Measurements from ENCODE around the gene MBD5. TPM values are rescaled to one million over a fixed set of nuclear protein-coding genes. Genes with fewer than 3 reads are reported as not detected.

The MBD5 gene
- total and polyA plus RNA-seq, 4 donors = 2.0 to 15.9 (median 9.5) TPM

DNA sequence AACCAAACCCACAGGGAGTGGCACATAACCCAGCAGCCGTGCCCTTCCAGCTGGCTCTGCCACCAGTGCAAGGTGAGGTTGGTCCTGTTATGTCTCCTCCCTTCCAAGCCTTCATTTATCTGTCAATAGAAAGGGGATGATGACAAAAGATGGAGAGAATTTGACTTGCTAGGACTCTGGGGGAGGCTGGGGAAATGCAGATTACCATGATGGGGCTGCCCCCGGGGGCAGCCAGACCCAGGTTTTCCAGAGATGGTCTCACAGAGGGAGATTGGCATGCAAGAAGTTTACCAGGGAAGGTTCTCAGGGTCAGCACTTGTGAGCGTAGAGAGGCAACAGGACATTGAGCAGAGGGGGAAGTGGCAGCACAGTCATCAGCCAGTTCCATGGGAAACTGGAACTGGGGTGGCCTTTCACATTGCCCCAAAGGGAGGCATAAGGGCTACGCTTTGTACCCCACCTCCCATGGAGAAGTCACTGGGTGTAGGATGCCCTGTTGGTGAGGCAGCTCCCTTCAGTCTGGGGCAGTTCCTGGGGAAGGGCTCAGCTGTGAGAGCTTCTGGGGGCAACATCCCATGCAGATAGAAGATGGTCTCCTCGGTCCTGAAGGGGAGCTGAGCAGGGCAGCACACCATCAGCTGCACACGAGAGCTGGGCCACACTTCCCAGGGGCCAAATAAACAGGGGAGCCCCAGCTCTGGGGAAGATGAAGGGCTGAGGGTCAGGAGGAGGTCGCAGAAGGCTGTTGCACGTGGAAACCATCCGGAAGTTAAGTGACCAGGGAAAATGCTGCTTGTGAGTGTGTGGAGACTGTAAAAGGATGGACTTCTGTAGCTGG, 505.8 kb downstream of the MBD5 start (continued):
- TF ChIP-seq, protein P1, sequence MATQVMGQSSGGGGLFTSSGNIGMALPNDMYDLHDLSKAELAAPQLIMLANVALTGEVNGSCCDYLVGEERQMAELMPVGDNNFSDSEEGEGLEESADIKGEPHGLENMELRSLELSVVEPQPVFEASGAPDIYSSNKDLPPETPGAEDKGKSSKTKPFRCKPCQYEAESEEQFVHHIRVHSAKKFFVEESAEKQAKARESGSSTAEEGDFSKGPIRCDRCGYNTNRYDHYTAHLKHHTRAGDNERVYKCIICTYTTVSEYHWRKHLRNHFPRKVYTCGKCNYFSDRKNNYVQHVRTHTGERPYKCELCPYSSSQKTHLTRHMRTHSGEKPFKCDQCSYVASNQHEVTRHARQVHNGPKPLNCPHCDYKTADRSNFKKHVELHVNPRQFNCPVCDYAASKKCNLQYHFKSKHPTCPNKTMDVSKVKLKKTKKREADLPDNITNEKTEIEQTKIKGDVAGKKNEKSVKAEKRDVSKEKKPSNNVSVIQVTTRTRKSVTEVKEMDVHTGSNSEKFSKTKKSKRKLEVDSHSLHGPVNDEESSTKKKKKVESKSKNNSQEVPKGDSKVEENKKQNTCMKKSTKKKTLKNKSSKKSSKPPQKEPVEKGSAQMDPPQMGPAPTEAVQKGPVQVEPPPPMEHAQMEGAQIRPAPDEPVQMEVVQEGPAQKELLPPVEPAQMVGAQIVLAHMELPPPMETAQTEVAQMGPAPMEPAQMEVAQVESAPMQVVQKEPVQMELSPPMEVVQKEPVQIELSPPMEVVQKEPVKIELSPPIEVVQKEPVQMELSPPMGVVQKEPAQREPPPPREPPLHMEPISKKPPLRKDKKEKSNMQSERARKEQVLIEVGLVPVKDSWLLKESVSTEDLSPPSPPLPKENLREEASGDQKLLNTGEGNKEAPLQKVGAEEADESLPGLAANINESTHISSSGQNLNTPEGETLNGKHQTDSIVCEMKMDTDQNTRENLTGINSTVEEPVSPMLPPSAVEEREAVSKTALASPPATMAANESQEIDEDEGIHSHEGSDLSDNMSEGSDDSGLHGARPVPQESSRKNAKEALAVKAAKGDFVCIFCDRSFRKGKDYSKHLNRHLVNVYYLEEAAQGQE (IDR thresholded peaks at IDR 0.05) = no peak
- TF ChIP-seq GABPA (IDR thresholded peaks at IDR 0.05 in 1 of 2, conservative IDR thresholded peaks at IDR 0.05 in 1 of 2) (no peak), FOXA1 (IDR thresholded peaks at IDR 0.05) (no peak)

DNA sequence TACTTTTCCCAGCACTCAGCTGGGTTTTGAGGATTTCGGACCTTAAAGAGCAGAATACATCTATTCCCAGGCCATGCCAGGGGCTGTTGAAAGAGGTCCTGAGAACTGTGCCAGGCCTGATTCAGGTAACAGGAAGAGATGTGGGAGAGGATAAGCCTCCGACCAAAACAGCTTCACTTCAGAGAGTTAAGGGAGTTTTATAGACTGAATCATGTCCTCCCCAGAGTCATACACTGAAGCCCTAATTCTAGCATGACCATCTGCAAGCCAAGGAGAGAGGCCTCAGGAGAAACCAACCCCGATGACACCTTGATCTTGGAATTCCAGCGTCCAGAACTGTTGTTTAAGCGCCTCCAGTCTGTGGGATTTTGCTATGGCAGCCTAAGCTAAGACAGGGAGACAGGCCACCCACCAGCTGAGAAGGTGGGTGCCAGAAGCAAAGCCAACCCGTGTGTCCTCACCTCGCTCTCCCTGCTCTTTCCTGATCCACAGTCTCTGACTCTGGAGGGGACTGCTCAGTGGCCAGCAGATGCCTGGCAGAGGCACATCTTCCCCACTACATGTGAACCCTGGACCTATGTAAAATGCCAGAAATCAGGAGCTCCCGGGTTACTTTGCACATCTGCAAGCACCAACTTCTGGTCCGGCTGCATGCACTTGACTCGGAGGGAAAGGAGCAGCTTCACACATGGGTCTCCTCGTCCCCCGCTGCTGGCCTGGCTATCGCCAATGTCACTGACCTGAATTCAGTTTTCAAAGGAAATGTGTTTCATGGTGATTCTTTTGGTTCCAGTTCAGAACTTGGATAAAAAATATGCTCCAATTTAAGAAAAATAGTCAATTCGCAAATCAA, 506.8 kb downstream of the MBD5 start:
- no peaks in the 10 kb centered on the region for H3K36me3 ChIP-seq (ENCODE audit: control insufficient read depth in 4 of 4, insufficient read depth in 3 of 4, low read depth in 1 of 4, low read length in 3 of 4)
- DNase-seq (ENCODE audit: low spot score) = no peak
- 87% methylated on average over 14 of the region's 14 CpGs for WGBS
- TF ChIP-seq RAD21 (IDR thresholded peaks at IDR 0.05) (no peak), NR2F2 (IDR thresholded peaks at IDR 0.05) (no peak)
- H3K27ac ChIP-seq (ENCODE audit: low read depth in 1 of 2, low read length in 2 of 2) = no peak overlapping the region
- no peaks in the 10 kb centered on the region for H3K27me3 ChIP-seq (ENCODE audit: control insufficient read depth in 4 of 4, insufficient read depth in 4 of 4, low read length in 3 of 4)
- no peaks in the 10 kb centered on the region for H3K9me3 ChIP-seq (ENCODE audit: control insufficient read depth in 4 of 4, low read length in 3 of 4)
- H3K9ac ChIP-seq (ENCODE audit: low read depth in 1 of 2, low read length in 2 of 2) = no peak overlapping the region
- no peak overlapping the region for H3K4me3 ChIP-seq (ENCODE audit: low read depth in 1 of 3, low read length in 3 of 3)
- no peaks in the 10 kb centered on the region for H3K4me1 ChIP-seq (ENCODE audit: control insufficient read depth in 4 of 4, insufficient read depth in 4 of 4, low read length in 3 of 4)

DNA sequence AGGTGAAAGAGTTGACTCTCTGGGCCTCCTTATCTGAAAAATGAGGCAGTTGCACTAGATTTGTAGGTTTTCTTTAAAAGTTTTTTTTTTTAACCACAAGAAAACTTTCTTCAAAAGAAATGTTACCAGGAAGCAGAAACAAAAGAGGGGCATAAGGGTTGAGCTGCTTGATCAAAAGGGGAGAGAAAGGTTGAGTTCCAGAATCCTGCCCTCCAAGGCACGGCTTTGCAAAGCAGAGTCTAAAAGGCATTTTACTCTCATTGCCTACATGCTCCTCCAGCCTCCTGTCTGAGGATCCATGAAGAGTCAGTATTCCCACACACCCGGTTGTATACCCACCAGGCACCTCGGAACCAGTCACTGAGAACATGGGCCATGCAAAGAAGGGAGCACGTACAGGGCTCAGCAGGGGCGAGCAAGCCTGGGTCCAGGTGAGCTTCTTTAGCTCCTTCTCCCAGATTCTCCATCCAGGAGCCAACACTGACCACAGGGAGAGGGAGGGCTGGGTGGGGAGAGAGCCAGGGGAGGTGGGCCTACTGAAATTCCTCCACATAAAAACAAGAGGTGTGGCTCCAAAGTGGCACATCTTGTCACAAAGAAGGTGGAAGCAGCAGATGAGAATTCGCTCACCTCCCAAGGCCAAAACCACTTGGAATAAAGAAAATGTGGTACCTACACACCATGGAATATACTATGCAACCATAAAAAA, 507.6 kb downstream of the MBD5 start:
- Histone ChIP-seq H3K36me3 (ENCODE audit: control insufficient read depth in 4 of 4, insufficient read depth in 3 of 4, low read depth in 1 of 4, low read length in 3 of 4) (no peaks in the 10 kb centered on the region), H3K27ac (ENCODE audit: low read depth in 1 of 2, low read length in 2 of 2) (no peak overlapping the region), H3K9me3 (ENCODE audit: control insufficient read depth in 4 of 4, low read length in 3 of 4) (no peaks in the 10 kb centered on the region), H3K4me3 (ENCODE audit: low read depth in 1 of 3, low read length in 3 of 3) (no peak overlapping the region), H3K9ac (ENCODE audit: low read depth in 1 of 2, low read length in 2 of 2) (no peak overlapping the region), H3K27me3 (ENCODE audit: control insufficient read depth in 4 of 4, insufficient read depth in 4 of 4, low read length in 3 of 4) (no peaks in the 10 kb centered on the region), H3K4me1 (ENCODE audit: control insufficient read depth in 4 of 4, insufficient read depth in 4 of 4, low read length in 3 of 4) (no peaks in the 10 kb centered on the region)
- no peak for DNase-seq (ENCODE audit: low spot score)
- 93% methylated on average over 6 of the region's 6 CpGs for WGBS
- TF ChIP-seq FOXA2 (IDR thresholded peaks at IDR 0.05) (no peak), RXRA (IDR thresholded peaks at IDR 0.05) (no peak), HNF4G (IDR thresholded peaks at IDR 0.05) (no peak), NR2F2 (IDR thresholded peaks at IDR 0.05) (no peak), RAD21 (IDR thresholded peaks at IDR 0.05) (no peak), HNF4A (conservative IDR thresholded peaks at IDR 0.05) (no peak), YY1 (IDR thresholded peaks at IDR 0.05) (no peak), TAF1 (conservative IDR thresholded peaks at IDR 0.05) (no peak), GABPA (IDR thresholded peaks at IDR 0.05 in 1 of 2, conservative IDR thresholded peaks at IDR 0.05 in 1 of 2) (no peak)
- TF ChIP-seq, protein P1 (IDR thresholded peaks at IDR 0.05) = no peak
- TF ChIP-seq, protein P2, sequence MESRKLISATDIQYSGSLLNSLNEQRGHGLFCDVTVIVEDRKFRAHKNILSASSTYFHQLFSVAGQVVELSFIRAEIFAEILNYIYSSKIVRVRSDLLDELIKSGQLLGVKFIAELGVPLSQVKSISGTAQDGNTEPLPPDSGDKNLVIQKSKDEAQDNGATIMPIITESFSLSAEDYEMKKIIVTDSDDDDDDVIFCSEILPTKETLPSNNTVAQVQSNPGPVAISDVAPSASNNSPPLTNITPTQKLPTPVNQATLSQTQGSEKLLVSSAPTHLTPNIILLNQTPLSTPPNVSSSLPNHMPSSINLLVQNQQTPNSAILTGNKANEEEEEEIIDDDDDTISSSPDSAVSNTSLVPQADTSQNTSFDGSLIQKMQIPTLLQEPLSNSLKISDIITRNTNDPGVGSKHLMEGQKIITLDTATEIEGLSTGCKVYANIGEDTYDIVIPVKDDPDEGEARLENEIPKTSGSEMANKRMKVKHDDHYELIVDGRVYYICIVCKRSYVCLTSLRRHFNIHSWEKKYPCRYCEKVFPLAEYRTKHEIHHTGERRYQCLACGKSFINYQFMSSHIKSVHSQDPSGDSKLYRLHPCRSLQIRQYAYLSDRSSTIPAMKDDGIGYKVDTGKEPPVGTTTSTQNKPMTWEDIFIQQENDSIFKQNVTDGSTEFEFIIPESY (IDR thresholded peaks at IDR 0.05) = no peak
- TF ChIP-seq, protein P3, sequence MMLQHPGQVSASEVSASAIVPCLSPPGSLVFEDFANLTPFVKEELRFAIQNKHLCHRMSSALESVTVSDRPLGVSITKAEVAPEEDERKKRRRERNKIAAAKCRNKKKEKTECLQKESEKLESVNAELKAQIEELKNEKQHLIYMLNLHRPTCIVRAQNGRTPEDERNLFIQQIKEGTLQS (IDR thresholded peaks at IDR 0.05) = no peak
- TF ChIP-seq, protein P4, sequence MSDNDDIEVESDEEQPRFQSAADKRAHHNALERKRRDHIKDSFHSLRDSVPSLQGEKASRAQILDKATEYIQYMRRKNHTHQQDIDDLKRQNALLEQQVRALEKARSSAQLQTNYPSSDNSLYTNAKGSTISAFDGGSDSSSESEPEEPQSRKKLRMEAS (IDR thresholded peaks at IDR 0.05) = no peak

Measured in liver (tissue), 9 donors.